ENCODE data around the gene NNMT. TPM values are rescaled to one million over a fixed set of nuclear protein-coding genes. Genes with fewer than 3 reads are reported as not detected.

Gene NNMT
- total RNA-seq, 1 experiment from 2014 or later: not detected

DNA sequence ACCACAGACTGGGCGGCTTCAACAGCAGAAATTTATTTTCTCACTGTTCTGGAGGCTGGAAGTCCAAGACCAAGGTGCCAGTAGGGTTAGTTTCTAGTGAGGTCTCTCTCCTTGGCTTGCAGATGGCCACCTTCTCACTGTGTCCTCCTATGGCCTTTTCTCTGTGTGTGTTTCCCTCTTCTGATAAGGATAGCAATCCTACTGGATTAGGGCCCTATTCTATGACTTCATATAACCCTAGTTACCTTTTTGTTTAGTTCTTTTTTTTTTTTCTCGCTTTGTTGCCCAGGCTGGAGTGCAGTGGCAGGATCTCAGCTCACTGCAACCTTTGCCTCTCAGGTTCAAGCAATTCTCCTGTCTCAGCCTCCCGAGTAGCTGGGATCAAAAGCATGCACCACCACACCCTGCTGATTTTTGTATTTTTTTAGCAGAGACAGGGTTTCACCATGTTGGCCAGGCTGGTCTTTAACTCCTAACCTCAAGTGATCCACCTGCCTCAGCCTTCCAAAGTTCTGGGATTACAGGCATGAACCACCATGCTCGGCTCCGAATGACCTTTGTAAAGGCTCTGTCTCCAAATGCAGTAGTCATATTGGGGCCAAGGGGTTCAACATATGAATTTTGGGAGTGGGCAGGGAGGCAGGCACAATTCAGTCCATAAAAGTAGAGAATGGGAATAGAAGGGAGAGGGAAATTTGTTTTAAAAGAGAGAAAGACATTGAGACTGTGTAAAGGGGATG is 25.5 kb upstream of the NNMT start:
- no peak overlapping the region for H3K27ac Mint-ChIP-seq
- peaks cover 40% of the 10 kb centered on the region for H3K27me3 Mint-ChIP-seq (ENCODE audit: low read depth)

More for the DNA sequence above, 25.5 kb upstream of the NNMT start:
- no peak overlapping the region for H3K14ac ChIP-seq (ENCODE audit: insufficient read depth, low read length)
- H3K79me1 ChIP-seq (ENCODE audit: insufficient read depth, low read depth, low read length, poor library complexity, severe bottlenecking): no peaks in the 10 kb centered on the region
- peaks cover 0 to 3% of the 10 kb centered on the region in 2 experiments; a peak in 1 of 5 replicates for H3K9me3 Mint-ChIP-seq
- H3K9ac ChIP-seq (ENCODE audit: extremely low read depth, insufficient read length, low read length): no peak overlapping the region
- H3K36me3 Mint-ChIP-seq (ENCODE audit: insufficient read depth in 1 of 3, low read depth in 3 of 3): no peaks in the 10 kb centered on the region
- no peaks in the 10 kb centered on the region for H3K9me3 ChIP-seq (ENCODE audit: control insufficient read depth, low read depth, low read length)
- H2BK12ac ChIP-seq (ENCODE audit: insufficient read length, low read depth, low read length): no peak overlapping the region
- H2AFZ ChIP-seq (ENCODE audit: low read length): no peak overlapping the region
- H3K27ac ChIP-seq (ENCODE audit: insufficient read length, low read depth, low read length): no peak overlapping the region
- H3K23me2 ChIP-seq (ENCODE audit: insufficient read length, low read depth, low read length, poor library complexity, severe bottlenecking): no peaks in the 10 kb centered on the region
- no peak overlapping the region for H4K5ac ChIP-seq (ENCODE audit: insufficient read length, low read depth, low read length)
- H3K4ac ChIP-seq (ENCODE audit: low read depth, low read length): no peak overlapping the region
- H3K4me1 Mint-ChIP-seq: no peaks in the 10 kb centered on the region
- H3K27me3 ChIP-seq (ENCODE audit: insufficient read depth, low read length): no peaks in the 10 kb centered on the region
- no peak overlapping the region for H2BK20ac ChIP-seq (ENCODE audit: low read depth, low read length, poor library complexity, severe bottlenecking)
- no peak overlapping the region for H2BK15ac ChIP-seq (ENCODE audit: low read depth, low read length)
- no peak overlapping the region for H4K91ac ChIP-seq (ENCODE audit: insufficient read length, low read depth, low read length)
- DNase-seq: no peak
- no peak overlapping the region for H3K23ac ChIP-seq (ENCODE audit: insufficient read length, low read depth, low read length)
- WGBS (ENCODE audit: extremely low coverage, insufficient read length, low lambda C conversion rate): no CpG with 5 or more reads among the region's 5 CpGs
- H3K4me1 ChIP-seq (ENCODE audit: insufficient read depth, low read length): no peaks in the 10 kb centered on the region
- no peaks in the 10 kb centered on the region for H3K79me2 ChIP-seq (ENCODE audit: insufficient read depth, low read length)
- no peak overlapping the region for H2BK120ac ChIP-seq (ENCODE audit: low read depth, low read length, poor library complexity, severe bottlenecking)
- no peak overlapping the region for H4K8ac ChIP-seq (replicated peaks; ENCODE audit: insufficient read length, low read depth, low read length)
- H3K56ac ChIP-seq (ENCODE audit: insufficient read length, low read depth, low read length): no peak overlapping the region
- no peaks in the 10 kb centered on the region for H4K20me1 ChIP-seq (ENCODE audit: control insufficient read depth, insufficient read depth, insufficient read length)
- no peak overlapping the region for H3K18ac ChIP-seq (ENCODE audit: insufficient read length, low read depth, low read length)
- no peak overlapping the region for H3T11ph ChIP-seq (ENCODE audit: low read length)
- H3K4me3 Mint-ChIP-seq: no peak overlapping the region
- TF ChIP-seq CTCF (conservative IDR thresholded peaks at IDR 0.05): no peak
- no peak overlapping the region for H2AK5ac ChIP-seq (ENCODE audit: insufficient read length, low read length)
- H3K4me2 ChIP-seq (ENCODE audit: insufficient read depth, insufficient read length, low read length): no peak overlapping the region
- no peak overlapping the region for H2BK5ac ChIP-seq (ENCODE audit: insufficient read length, low read length)
